GM23248 (cell line): Measurements from ENCODE around the gene SMARCB1.

Experiments used
- EZH2 ChIP-seq: fragments of 200-600 bp; sonication (generic); IDR thresholded peaks from 2 replicates; pipeline ENCODE4 v1.6.1; 2018; ENCODE audit warnings: antibody characterized with exemption, mild to moderate bottlenecking; ENCODE audit not compliant: insufficient read depth, poor library complexity, severe bottlenecking
- EZH2phosphoT487 ChIP-seq: fragments of 200-600 bp; sonication (generic); IDR thresholded peaks from 2 replicates; pipeline ENCODE4 v1.6.1; 2018; ENCODE audit warnings: antibody characterized with exemption, moderate library complexity, mild to moderate bottlenecking, low read depth; ENCODE audit not compliant: insufficient read depth

GRCh38 chr22:23756891-23757290, 29.9 kb upstream of the SMARCB1 start:
- TF ChIP-seq EZH2phosphoT487, result no peak
- TF ChIP-seq EZH2, result no peak
